PC-9 (cell line): ENCODE results near the gene KCNK3. TPM values are rescaled to one million over a fixed set of nuclear protein-coding genes. Genes with fewer than 3 reads are reported as not detected.

Experiments used
- BruUV-seq: library from RNA; stranded (reverse); fragments of 400-500 nt; replicated peaks from 2 replicates; lab custom pipeline; 2021; lab: Mats Ljungman, UMichigan
- CTCF ChIA-PET: fragments of 300-600 bp; sonication (Branson Sonifier 250); formaldehyde crosslinking; loops from one replicate; lab custom pipeline; 2022; ENCODE audit warnings: antibody characterized with exemption; lab: Charles Lee
- POLR2A ChIA-PET: fragments of 300-600 bp; sonication (Branson Sonifier 250); formaldehyde crosslinking; loops from one replicate; lab custom pipeline; 2022; ENCODE audit warnings: antibody characterized with exemption; ENCODE audit not compliant: unreplicated experiment; lab: Charles Lee
- DNase-seq, 2 experiments: peaks; one replicate each; pipeline versions ENCODE4 v3.0.0 to v3.0.0-alpha.2; 2015 to 2022; ENCODE audit warnings: mixed read lengths in 1 of 2
- H2AFZ ChIP-seq: fragments of 200-600 bp; sonication (generic); 2 replicates; pipeline ENCODE4 v1.8.1; 2017; ENCODE audit warnings: antibody characterized with exemption
- H3F3A ChIP-seq: fragments of 200-600 bp; sonication (generic); 2 replicates; pipeline ENCODE4 v1.8.1; 2017; ENCODE audit warnings: antibody characterized with exemption, mild to moderate bottlenecking, low read depth; ENCODE audit not compliant: insufficient read depth
- H3K27ac ChIP-seq: fragments of 200-600 bp; sonication (generic); 2 replicates; pipeline ENCODE4 v1.6.1; 2016; ENCODE audit warnings: mixed run types
- H3K27me3 ChIP-seq: fragments of 200-600 bp; sonication (generic); 2 replicates; pipeline ENCODE4 v1.6.1; 2016; ENCODE audit warnings: low read depth, mixed run types; ENCODE audit not compliant: insufficient read depth
- H3K36me3 ChIP-seq: fragments of 200-600 bp; sonication (generic); 2 replicates; pipeline ENCODE4 v1.6.1; 2016; ENCODE audit warnings: low read depth, mixed run types
- H3K4me1 ChIP-seq: fragments of 200-600 bp; sonication (generic); replicated peaks from 2 replicates; pipeline ENCODE4 v1.6.1; 2016; ENCODE audit warnings: mixed run types; ENCODE audit not compliant: insufficient read depth
- H3K4me2 ChIP-seq: fragments of 200-600 bp; sonication (generic); 2 replicates; pipeline ENCODE4 v1.6.1; 2017; ENCODE audit warnings: mixed run types
- H3K4me3 ChIP-seq: fragments of 200-600 bp; sonication (generic); 2 replicates; pipeline ENCODE4 v1.6.1; 2016; ENCODE audit warnings: mixed run types
- H3K79me2 ChIP-seq: fragments of 200-600 bp; sonication (generic); 2 replicates; pipeline ENCODE4 v1.6.1; 2017; ENCODE audit warnings: low read depth, mixed run types
- H3K9me2 ChIP-seq: fragments of 200-600 bp; sonication (generic); 2 replicates; pipeline ENCODE4 v1.8.1; 2017; ENCODE audit warnings: mild to moderate bottlenecking; ENCODE audit not compliant: insufficient read depth
- H3K9me3 ChIP-seq: fragments of 200-600 bp; sonication (generic); 2 replicates; pipeline ENCODE4 v1.8.1; 2016; ENCODE audit warnings: low read depth; ENCODE audit not compliant: insufficient read depth
- H4K20me1 ChIP-seq: fragments of 200-600 bp; sonication (generic); 2 replicates; pipeline ENCODE4 v1.8.1; 2017; ENCODE audit not compliant: insufficient read depth
- EZH2 ChIP-seq: fragments of 200-600 bp; sonication (generic); IDR thresholded peaks from 2 replicates; pipeline ENCODE4 v1.8.0; 2017; ENCODE audit warnings: antibody characterized with exemption, low read depth
- intact Hi-C: fragments of 100-400 bp; cut with micrococcal nuclease; formaldehyde crosslinking; loops from one replicate; pipeline ENCODE4 v1.10.0; 2022; ENCODE audit not compliant: unreplicated experiment
- total RNA-seq: library from RNA; stranded (reverse); gene quantifications from 2 replicates; pipeline ENCODE4 v1.2.3, GENCODE V29; 2021
- TF ChIP-seq, protein P1 (sequence below): fragments of 200-600 bp; sonication (generic); conservative IDR thresholded peaks from 2 replicates; pipeline ENCODE4 v1.6.1; 2017; ENCODE audit warnings: mixed run types, antibody characterized with exemption, mild to moderate bottlenecking, moderate library complexity

The KCNK3 gene
- total RNA-seq, 1 experiment from 2014 or later: not detected

GRCh38 chr2:26646986-26647672, 45.4 kb upstream of the KCNK3 start:
- H3K27me3 ChIP-seq: 0 out of 2 replicates have a peak, but pooled peaks cover 6% of the 10 kb centered on the region
- TF ChIP-seq, protein P1, sequence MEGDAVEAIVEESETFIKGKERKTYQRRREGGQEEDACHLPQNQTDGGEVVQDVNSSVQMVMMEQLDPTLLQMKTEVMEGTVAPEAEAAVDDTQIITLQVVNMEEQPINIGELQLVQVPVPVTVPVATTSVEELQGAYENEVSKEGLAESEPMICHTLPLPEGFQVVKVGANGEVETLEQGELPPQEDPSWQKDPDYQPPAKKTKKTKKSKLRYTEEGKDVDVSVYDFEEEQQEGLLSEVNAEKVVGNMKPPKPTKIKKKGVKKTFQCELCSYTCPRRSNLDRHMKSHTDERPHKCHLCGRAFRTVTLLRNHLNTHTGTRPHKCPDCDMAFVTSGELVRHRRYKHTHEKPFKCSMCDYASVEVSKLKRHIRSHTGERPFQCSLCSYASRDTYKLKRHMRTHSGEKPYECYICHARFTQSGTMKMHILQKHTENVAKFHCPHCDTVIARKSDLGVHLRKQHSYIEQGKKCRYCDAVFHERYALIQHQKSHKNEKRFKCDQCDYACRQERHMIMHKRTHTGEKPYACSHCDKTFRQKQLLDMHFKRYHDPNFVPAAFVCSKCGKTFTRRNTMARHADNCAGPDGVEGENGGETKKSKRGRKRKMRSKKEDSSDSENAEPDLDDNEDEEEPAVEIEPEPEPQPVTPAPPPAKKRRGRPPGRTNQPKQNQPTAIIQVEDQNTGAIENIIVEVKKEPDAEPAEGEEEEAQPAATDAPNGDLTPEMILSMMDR: no peak
- no peak for TF ChIP-seq EZH2
- no peaks in the 10 kb centered on the region for H3K9me3 ChIP-seq
- ChIA-PET POLR2A (no interaction called here), CTCF (no interaction called here)
- H3F3A ChIP-seq: no peaks in the 10 kb centered on the region
- H3K4me2 ChIP-seq: no peak overlapping the region
- no peak overlapping the region for H2AFZ ChIP-seq
- no peaks in the 10 kb centered on the region for H4K20me1 ChIP-seq
- no peak overlapping the region for H3K27ac ChIP-seq
- no peaks in the 10 kb centered on the region for H3K36me3 ChIP-seq
- no peaks in the 10 kb centered on the region for H3K4me1 ChIP-seq
- BruUV-seq: no TSS peak
- no peak overlapping the region for H3K4me3 ChIP-seq
- no peak for DNase-seq
- no peaks in the 10 kb centered on the region for H3K9me2 ChIP-seq
- H3K79me2 ChIP-seq: no peaks in the 10 kb centered on the region
- intact Hi-C loops: no loop called here

GRCh38 chr2:26647981-26648380, 44.5 kb upstream of the KCNK3 start:
- Histone ChIP-seq H3K4me3 (no peak overlapping the region), H3K9me3 (no peaks in the 10 kb centered on the region), H3K4me1 (no peaks in the 10 kb centered on the region), H3K27ac (no peak overlapping the region), H2AFZ (no peak overlapping the region), H3F3A (no peaks in the 10 kb centered on the region), H3K36me3 (no peaks in the 10 kb centered on the region), H4K20me1 (no peaks in the 10 kb centered on the region), H3K27me3 (0 out of 2 replicates have a peak, but pooled peaks cover 6% of the 10 kb centered on the region), H3K9me2 (no peaks in the 10 kb centered on the region), H3K4me2 (no peak overlapping the region), H3K79me2 (no peaks in the 10 kb centered on the region)
- CTCF ChIA-PET: no interaction called here
- no TSS peak for BruUV-seq
- POLR2A ChIA-PET: no interaction called here
- TF ChIP-seq, protein P1: no peak
- no peak for TF ChIP-seq EZH2
- intact Hi-C loops: no loop called here
- no peak for DNase-seq

- DNase-seq: no peak
- no peaks in the 10 kb centered on the region for H3K9me2 ChIP-seq
- H3F3A ChIP-seq: no peaks in the 10 kb centered on the region
- 0 out of 2 replicates have a peak, but pooled peaks cover 6% of the 10 kb centered on the region for H3K27me3 ChIP-seq
- H3K27ac ChIP-seq: no peak overlapping the region
- no peaks in the 10 kb centered on the region for H3K79me2 ChIP-seq
- H3K4me3 ChIP-seq: no peak overlapping the region
- no peak overlapping the region for H3K4me2 ChIP-seq
- TF ChIP-seq, protein P1: no peak
- no peak for TF ChIP-seq EZH2
- CTCF ChIA-PET: no interaction called here
- H3K9me3 ChIP-seq: no peaks in the 10 kb centered on the region
- H3K36me3 ChIP-seq: no peaks in the 10 kb centered on the region
- no peak overlapping the region for H2AFZ ChIP-seq
- intact Hi-C loops: no loop called here
- POLR2A ChIA-PET: no interaction called here
- no peaks in the 10 kb centered on the region for H4K20me1 ChIP-seq
- no TSS peak for BruUV-seq
- H3K4me1 ChIP-seq: no peaks in the 10 kb centered on the region
Observed at GRCh38 chr2:26648516-26648915, 44.0 kb upstream of the KCNK3 start.
